Liver (tissue), 9 donors: ENCODE measurements around the gene EPHB2. TPM values are rescaled to one million over a fixed set of nuclear protein-coding genes. Genes with fewer than 3 reads are reported as not detected.

Source experiments
- DNase-seq: peaks from one replicate; pipeline ENCODE4 v3.0.0-alpha.2; 2017; ENCODE audit warnings: low spot score
- H3K27ac ChIP-seq, 2 donors: one replicate each; pipeline ENCODE4 v1.7.0; 2013; ENCODE audit warnings: inconsistent platforms in 2 of 2, low read length in 2 of 2, control low read depth in 1 of 2, low read depth in 1 of 2, mild to moderate bottlenecking in 1 of 2
- H3K27me3 ChIP-seq, 4 donors: one replicate each; pipeline versions ENCODE4 v1.6.1 to v1.7.0; 2013; ENCODE audit warnings: low read length in 3 of 4, inconsistent platforms in 1 of 4, mild to moderate bottlenecking in 1 of 4, moderate library complexity in 1 of 4; ENCODE audit not compliant: control insufficient read depth in 4 of 4, insufficient read depth in 4 of 4
- H3K36me3 ChIP-seq, 4 donors: one replicate each; pipeline versions ENCODE4 v1.6.1 to v1.7.0; 2013; ENCODE audit warnings: low read length in 3 of 4, mild to moderate bottlenecking in 3 of 4, low read depth in 1 of 4, moderate library complexity in 1 of 4; ENCODE audit not compliant: control insufficient read depth in 4 of 4, insufficient read depth in 3 of 4
- H3K4me1 ChIP-seq, 4 donors: one replicate each; pipeline versions ENCODE4 v1.6.1 to v1.7.0; 2013; ENCODE audit warnings: low read length in 3 of 4, mild to moderate bottlenecking in 3 of 4, moderate library complexity in 1 of 4; ENCODE audit not compliant: control insufficient read depth in 4 of 4, insufficient read depth in 4 of 4
- H3K4me3 ChIP-seq, 3 donors: one replicate each; pipeline versions ENCODE4 v1.6.1 to v1.7.0; 2013; ENCODE audit warnings: low read length in 3 of 3, control low read depth in 1 of 3, low read depth in 1 of 3, mild to moderate bottlenecking in 1 of 3
- H3K9ac ChIP-seq, 2 donors: one replicate each; pipeline ENCODE4 v1.7.0; 2013; ENCODE audit warnings: low read length in 2 of 2, mild to moderate bottlenecking in 2 of 2, moderate library complexity in 2 of 2, control low read depth in 1 of 2, low read depth in 1 of 2
- H3K9me3 ChIP-seq, 4 donors: one replicate each; pipeline versions ENCODE4 v1.6.1 to v1.7.0; 2013; ENCODE audit warnings: low read length in 3 of 4; ENCODE audit not compliant: control insufficient read depth in 4 of 4
- FOXA1 ChIP-seq: IDR thresholded peaks from 2 replicates; pipeline ENCODE4 v1.6.1; 2016; ENCODE audit warnings: antibody characterized with exemption
- GABPA ChIP-seq, 2 donors: IDR thresholded peaks in 1 of 2; conservative IDR thresholded peaks in 1 of 2; 2 replicates each; pipeline ENCODE4 v1.6.1; 2016; ENCODE audit warnings: antibody characterized with exemption in 2 of 2, mild to moderate bottlenecking in 1 of 2, moderate library complexity in 1 of 2
- HNF4A ChIP-seq, 2 donors: conservative IDR thresholded peaks; 2 replicates each; pipeline ENCODE4 v1.6.1; 2016; ENCODE audit warnings: antibody characterized with exemption in 2 of 2, mild to moderate bottlenecking in 2 of 2
- HNF4G ChIP-seq: IDR thresholded peaks from 2 replicates; pipeline ENCODE4 v1.6.1; 2016; ENCODE audit warnings: antibody characterized with exemption
- JUND ChIP-seq, 2 donors: IDR thresholded peaks; 2 replicates each; pipeline ENCODE4 v1.6.1; 2016; ENCODE audit warnings: antibody characterized with exemption in 2 of 2
- NR2F2 ChIP-seq: IDR thresholded peaks from 2 replicates; pipeline ENCODE4 v1.6.1; 2016; ENCODE audit warnings: antibody characterized with exemption
- RXRA ChIP-seq, 2 donors: IDR thresholded peaks; 2 replicates each; pipeline ENCODE4 v1.6.1; 2017 to 2018; ENCODE audit warnings: antibody characterized with exemption in 2 of 2, mild to moderate bottlenecking in 1 of 2
- WGBS: extraction: QIAGEN DNeasy Blood & Tissue Kit; methylation state at CpG from one replicate; pipeline ENCODE4 v1.1.7; 2013; 5-methylcytosine and 5-hydroxymethylcytosine counted together
- polyA plus RNA-seq, 2 donors: library from polyadenylated mRNA; stranded (reverse) in 1 of 2; unstranded in 1 of 2; fragments of 200-250 nt in 1 of 2; fragments of >200 nt in 1 of 2; fragmentation: Nextera tagmentation in 1 of 2; extraction: Ambion mirVana in 1 of 2; gene quantifications; one replicate each; pipeline versions ENCODE4 v1.2.1 to v1.2.3, GENCODE V29; 2013 to 2015
- total RNA-seq, 2 donors: library from RNA; depleted of rRNA; stranded (reverse); fragments of >200 nt; gene quantifications; one replicate each; pipeline ENCODE4 v1.2.3, GENCODE V29; 2014
- TF ChIP-seq, protein P1 (sequence below): IDR thresholded peaks from 2 replicates; pipeline ENCODE4 v1.6.1; 2016; ENCODE audit warnings: antibody characterized with exemption
- TF ChIP-seq, protein P2 (sequence below): IDR thresholded peaks from 2 replicates; pipeline ENCODE4 v1.6.1; 2016; ENCODE audit warnings: antibody characterized with exemption
- TF ChIP-seq, protein P3 (sequence below): IDR thresholded peaks from 2 replicates; pipeline ENCODE4 v1.6.1; 2016; ENCODE audit warnings: antibody characterized with exemption
- TF ChIP-seq, protein P4 (sequence below): IDR thresholded peaks from 2 replicates; pipeline ENCODE4 v1.6.1; 2016; ENCODE audit warnings: antibody characterized with exemption, mild to moderate bottlenecking
- TF ChIP-seq, protein P5 (sequence below): fragments of 150-350 bp; IDR thresholded peaks from 2 replicates; pipeline ENCODE4 v1.5.1; 2017; ENCODE audit warnings: improper control_type of control experiment, low read depth, low read length; ENCODE audit not compliant: missing input control
- donor health status: healthy.
- donor health status: healthy.
- donor health status: healthy.
- donor health status: healthy.
- donor health status: healthy.

Gene EPHB2
- total and polyA plus RNA-seq, 4 donors: 0.07 to 1.0 (median 0.38) TPM

DNA sequence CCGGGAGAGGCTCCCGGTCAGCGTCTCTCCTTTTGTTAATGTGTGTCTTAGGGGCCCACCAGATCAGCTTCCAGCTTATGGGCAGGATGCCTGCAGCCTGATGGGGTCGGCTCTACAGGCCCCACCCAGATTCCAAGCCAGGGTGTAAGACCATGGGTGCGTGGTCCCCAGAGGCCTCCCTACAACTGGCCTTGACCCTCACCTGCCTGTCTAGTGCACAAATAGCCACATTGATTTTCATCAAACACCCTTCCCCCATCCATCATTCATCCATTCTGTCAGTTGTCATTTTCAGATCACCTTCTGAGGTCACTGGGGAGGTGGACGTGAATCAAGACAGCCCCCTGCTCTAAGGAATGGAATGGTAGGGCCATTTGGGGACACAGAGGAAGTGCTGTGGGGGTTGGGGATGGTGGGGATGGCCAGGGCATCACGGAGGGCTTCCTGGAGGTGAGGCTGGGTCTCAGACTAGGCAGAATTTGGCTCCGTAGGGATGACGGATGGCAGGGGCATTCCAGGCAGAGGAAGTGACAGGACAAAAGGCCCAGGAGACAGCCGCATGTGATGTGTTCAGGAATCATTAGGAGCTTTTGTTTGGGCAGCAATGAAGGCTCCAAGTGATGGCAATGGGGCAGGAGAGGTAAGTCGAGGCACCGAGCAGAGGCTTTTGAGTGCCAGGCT lies 118.8 kb downstream of the EPHB2 start:
- no peak for DNase-seq
- TF ChIP-seq GABPA (IDR thresholded peaks at IDR 0.05 in 1 of 2, conservative IDR thresholded peaks at IDR 0.05 in 1 of 2): no peak
- TF ChIP-seq RXRA (IDR thresholded peaks at IDR 0.05): no peak
- no peak for TF ChIP-seq JUND (IDR thresholded peaks at IDR 0.05)
- no peak for TF ChIP-seq FOXA1
- TF ChIP-seq HNF4G: no peak
- TF ChIP-seq, protein P1, sequence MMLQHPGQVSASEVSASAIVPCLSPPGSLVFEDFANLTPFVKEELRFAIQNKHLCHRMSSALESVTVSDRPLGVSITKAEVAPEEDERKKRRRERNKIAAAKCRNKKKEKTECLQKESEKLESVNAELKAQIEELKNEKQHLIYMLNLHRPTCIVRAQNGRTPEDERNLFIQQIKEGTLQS: no peak
- TF ChIP-seq, protein P2, sequence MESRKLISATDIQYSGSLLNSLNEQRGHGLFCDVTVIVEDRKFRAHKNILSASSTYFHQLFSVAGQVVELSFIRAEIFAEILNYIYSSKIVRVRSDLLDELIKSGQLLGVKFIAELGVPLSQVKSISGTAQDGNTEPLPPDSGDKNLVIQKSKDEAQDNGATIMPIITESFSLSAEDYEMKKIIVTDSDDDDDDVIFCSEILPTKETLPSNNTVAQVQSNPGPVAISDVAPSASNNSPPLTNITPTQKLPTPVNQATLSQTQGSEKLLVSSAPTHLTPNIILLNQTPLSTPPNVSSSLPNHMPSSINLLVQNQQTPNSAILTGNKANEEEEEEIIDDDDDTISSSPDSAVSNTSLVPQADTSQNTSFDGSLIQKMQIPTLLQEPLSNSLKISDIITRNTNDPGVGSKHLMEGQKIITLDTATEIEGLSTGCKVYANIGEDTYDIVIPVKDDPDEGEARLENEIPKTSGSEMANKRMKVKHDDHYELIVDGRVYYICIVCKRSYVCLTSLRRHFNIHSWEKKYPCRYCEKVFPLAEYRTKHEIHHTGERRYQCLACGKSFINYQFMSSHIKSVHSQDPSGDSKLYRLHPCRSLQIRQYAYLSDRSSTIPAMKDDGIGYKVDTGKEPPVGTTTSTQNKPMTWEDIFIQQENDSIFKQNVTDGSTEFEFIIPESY: no peak
- TF ChIP-seq, protein P3, sequence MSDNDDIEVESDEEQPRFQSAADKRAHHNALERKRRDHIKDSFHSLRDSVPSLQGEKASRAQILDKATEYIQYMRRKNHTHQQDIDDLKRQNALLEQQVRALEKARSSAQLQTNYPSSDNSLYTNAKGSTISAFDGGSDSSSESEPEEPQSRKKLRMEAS: no peak
- no peak for TF ChIP-seq HNF4A (conservative IDR thresholded peaks at IDR 0.05)
- TF ChIP-seq, protein P4, sequence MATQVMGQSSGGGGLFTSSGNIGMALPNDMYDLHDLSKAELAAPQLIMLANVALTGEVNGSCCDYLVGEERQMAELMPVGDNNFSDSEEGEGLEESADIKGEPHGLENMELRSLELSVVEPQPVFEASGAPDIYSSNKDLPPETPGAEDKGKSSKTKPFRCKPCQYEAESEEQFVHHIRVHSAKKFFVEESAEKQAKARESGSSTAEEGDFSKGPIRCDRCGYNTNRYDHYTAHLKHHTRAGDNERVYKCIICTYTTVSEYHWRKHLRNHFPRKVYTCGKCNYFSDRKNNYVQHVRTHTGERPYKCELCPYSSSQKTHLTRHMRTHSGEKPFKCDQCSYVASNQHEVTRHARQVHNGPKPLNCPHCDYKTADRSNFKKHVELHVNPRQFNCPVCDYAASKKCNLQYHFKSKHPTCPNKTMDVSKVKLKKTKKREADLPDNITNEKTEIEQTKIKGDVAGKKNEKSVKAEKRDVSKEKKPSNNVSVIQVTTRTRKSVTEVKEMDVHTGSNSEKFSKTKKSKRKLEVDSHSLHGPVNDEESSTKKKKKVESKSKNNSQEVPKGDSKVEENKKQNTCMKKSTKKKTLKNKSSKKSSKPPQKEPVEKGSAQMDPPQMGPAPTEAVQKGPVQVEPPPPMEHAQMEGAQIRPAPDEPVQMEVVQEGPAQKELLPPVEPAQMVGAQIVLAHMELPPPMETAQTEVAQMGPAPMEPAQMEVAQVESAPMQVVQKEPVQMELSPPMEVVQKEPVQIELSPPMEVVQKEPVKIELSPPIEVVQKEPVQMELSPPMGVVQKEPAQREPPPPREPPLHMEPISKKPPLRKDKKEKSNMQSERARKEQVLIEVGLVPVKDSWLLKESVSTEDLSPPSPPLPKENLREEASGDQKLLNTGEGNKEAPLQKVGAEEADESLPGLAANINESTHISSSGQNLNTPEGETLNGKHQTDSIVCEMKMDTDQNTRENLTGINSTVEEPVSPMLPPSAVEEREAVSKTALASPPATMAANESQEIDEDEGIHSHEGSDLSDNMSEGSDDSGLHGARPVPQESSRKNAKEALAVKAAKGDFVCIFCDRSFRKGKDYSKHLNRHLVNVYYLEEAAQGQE: no peak
- H3K4me1 ChIP-seq: peaks cover 4 to 17% (median 16%) of the 10 kb centered on the region in 4 donors
- H3K9ac ChIP-seq: no peak overlapping the region
- no peaks in the 10 kb centered on the region for H3K27me3 ChIP-seq
- no peaks in the 10 kb centered on the region for H3K36me3 ChIP-seq
- no peaks in the 10 kb centered on the region for H3K9me3 ChIP-seq
- no peak overlapping the region for H3K4me3 ChIP-seq
- no peak overlapping the region for H3K27ac ChIP-seq
- 79% methylated on average over 12 of the region's 12 CpGs for WGBS

DNA sequence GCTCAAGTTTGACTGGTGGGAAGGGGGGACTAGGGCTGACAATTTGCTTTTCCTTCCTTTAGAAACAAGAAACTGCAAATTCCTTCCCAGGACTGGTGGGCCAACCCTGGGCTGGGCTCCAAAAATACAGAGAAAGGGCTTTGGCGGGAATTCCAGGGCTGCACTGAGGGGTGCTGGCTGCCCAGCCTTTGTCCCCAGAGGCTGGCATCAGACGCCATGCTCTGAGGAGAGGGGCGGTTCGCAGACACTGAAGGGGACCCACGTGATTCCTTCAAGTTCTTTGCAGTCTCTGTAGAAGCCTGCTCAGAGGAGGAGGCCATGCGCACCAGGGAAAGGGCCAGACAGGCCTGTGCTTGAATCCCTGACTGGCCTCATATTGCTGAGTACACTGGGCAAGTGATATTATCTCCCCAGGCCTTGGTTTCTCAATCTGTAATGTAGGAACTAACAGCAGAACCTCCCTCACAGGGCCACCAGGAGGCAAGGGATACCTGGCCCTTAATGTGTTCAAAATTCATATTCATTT lies 119.5 kb downstream of the EPHB2 start:
- TF ChIP-seq NR2F2 (no peak), HNF4G (no peak), JUND (IDR thresholded peaks at IDR 0.05) (no peak)
- TF ChIP-seq, protein P1: no peak
- TF ChIP-seq, protein P5, sequence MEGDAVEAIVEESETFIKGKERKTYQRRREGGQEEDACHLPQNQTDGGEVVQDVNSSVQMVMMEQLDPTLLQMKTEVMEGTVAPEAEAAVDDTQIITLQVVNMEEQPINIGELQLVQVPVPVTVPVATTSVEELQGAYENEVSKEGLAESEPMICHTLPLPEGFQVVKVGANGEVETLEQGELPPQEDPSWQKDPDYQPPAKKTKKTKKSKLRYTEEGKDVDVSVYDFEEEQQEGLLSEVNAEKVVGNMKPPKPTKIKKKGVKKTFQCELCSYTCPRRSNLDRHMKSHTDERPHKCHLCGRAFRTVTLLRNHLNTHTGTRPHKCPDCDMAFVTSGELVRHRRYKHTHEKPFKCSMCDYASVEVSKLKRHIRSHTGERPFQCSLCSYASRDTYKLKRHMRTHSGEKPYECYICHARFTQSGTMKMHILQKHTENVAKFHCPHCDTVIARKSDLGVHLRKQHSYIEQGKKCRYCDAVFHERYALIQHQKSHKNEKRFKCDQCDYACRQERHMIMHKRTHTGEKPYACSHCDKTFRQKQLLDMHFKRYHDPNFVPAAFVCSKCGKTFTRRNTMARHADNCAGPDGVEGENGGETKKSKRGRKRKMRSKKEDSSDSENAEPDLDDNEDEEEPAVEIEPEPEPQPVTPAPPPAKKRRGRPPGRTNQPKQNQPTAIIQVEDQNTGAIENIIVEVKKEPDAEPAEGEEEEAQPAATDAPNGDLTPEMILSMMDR: no peak
- TF ChIP-seq, protein P3: no peak
- no peak overlapping the region for H3K9ac ChIP-seq
- no peaks in the 10 kb centered on the region for H3K36me3 ChIP-seq
- H3K9me3 ChIP-seq: no peaks in the 10 kb centered on the region
- peaks cover 4 to 17% (median 16%) of the 10 kb centered on the region in 4 donors for H3K4me1 ChIP-seq
- no peak for DNase-seq
- no peaks in the 10 kb centered on the region for H3K27me3 ChIP-seq
- no peak overlapping the region for H3K4me3 ChIP-seq
- H3K27ac ChIP-seq: no peak overlapping the region
- WGBS: 92% methylated on average over 6 of the region's 6 CpGs
